CD4-positive, alpha-beta T cell treated with Interleukin-4 for 1 hour (primary cell): ENCODE measurements around the gene PROB1.
"Not testable (repeated sequence)": the region's sequence is repeated elsewhere in the genome, so short reads cannot be mapped to it uniquely, and the experiment has no call there.

Experiments used
- DNase-seq, 2 donors: peaks; one replicate each; pipeline ENCODE4 v3.0.0-alpha.2; 2020 to 2022

Gene PROB1

GRCh38 chr5:139378101-139378825, 16.6 kb downstream of the PROB1 start:
- no peak for DNase-seq

- no peak for DNase-seq
Measured at GRCh38 chr5:139377226-139377625, 17.7 kb downstream of the PROB1 start.

- no peak for DNase-seq
Measured at GRCh38 chr5:139376364-139376763, 18.5 kb downstream of the PROB1 start.

- peak in 1 of 2 donors; percentile 5 for DNase-seq
Measured at GRCh38 chr5:139374909-139375308, 20.0 kb downstream of the PROB1 start.

GRCh38 chr5:139371482-139372435, 23.1 kb downstream of the PROB1 start:
- DNase-seq = peak in 1 of 2 donors; percentile 8

- DNase-seq = no peak
Measured at GRCh38 chr5:139369181-139369580, 25.7 kb downstream of the PROB1 start.

- peak in 1 of 2 donors; percentile 22 for DNase-seq
Measured at GRCh38 chr5:139368613-139369012, 26.3 kb downstream of the PROB1 start.

GRCh38 chr5:139364466-139364865, 30.4 kb downstream of the PROB1 start:
- DNase-seq = no peak

GRCh38 chr5:139363937-139364336, 31.0 kb downstream of the PROB1 start:
- DNase-seq = no peak

GRCh38 chr5:139361835-139362429, 33.0 kb downstream of the PROB1 start:
- no peak for DNase-seq

- DNase-seq = no peak
Measured at GRCh38 chr5:139360384-139360783, 34.5 kb downstream of the PROB1 start.

- no peak for DNase-seq
Measured at GRCh38 chr5:139358064-139358463, 36.8 kb downstream of the PROB1 start.

GRCh38 chr5:139355900-139356299, 39.0 kb downstream of the PROB1 start:
- DNase-seq = not testable (repeated sequence)

GRCh38 chr5:139354186-139354585, 40.7 kb downstream of the PROB1 start:
- DNase-seq = no peak

GRCh38 chr5:139347863-139348262, 47.0 kb downstream of the PROB1 start:
- not testable (repeated sequence) for DNase-seq

- DNase-seq = not testable (repeated sequence)
Measured at GRCh38 chr5:139345442-139345841, 49.5 kb downstream of the PROB1 start.

- no peak for DNase-seq
Measured at GRCh38 chr5:139344177-139344576, 50.7 kb downstream of the PROB1 start.

- no peak for DNase-seq
Measured at GRCh38 chr5:139343476-139343875, 51.4 kb downstream of the PROB1 start.

- DNase-seq = no peak
Measured at GRCh38 chr5:139342423-139342723, 52.5 kb downstream of the PROB1 start.

- peak; percentile 98 for DNase-seq
Measured at GRCh38 chr5:139341689-139342422, 53.0 kb downstream of the PROB1 start, which contains the start of gene PAIP2. PAIP2 (plus strand) TSS chr5:139341854; CDS start chr5:139363785, 21,931 bp downstream.

- DNase-seq = no peak
Measured at GRCh38 chr5:139341187-139341688, 53.7 kb downstream of the PROB1 start.
